ENCODE data around the gene PPP2R3A. TPM values are rescaled to one million over a fixed set of nuclear protein-coding genes. Genes with fewer than 3 reads are reported as not detected.
"Not testable (repeated sequence)": the region's sequence is repeated elsewhere in the genome, so short reads cannot be mapped to it uniquely, and the experiment has no call there.

PPP2R3A gene
- total and polyA plus RNA-seq, 2 donors = 0.80 to 1.1 TPM

DNA sequence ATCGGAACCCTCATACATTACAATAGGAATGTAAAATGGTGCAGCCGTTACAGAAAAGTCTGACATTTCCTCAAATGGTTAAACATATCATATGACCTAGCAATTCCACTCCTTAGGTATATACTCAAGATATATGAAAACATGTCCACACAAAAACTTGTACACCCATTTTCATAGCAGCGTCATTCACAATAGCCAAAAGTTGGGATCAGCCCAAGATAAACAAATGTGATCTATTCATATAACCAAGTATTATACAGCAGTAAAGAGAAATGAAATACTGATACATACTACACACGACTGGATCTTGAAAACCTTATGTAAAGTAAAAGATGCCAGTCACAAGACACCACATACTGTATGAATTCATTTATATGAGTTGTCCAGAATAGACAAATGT, 128.2 kb downstream of the PPP2R3A start:
- no peak for DNase-seq (ENCODE audit: low read depth in 6 of 9, low spot score in 9 of 9)
- no peak overlapping the region for H3K27ac ChIP-seq (ENCODE audit: low read depth in 1 of 2, low read length in 1 of 2)
- no peaks in the 10 kb centered on the region for H3K27me3 ChIP-seq (ENCODE audit: control insufficient read depth in 2 of 2, insufficient read depth in 1 of 2, low read length in 1 of 2)
- H3K4me1 ChIP-seq (ENCODE audit: control insufficient read depth in 2 of 2, insufficient read depth in 2 of 2, low read length in 2 of 2) = no peaks in the 10 kb centered on the region
- 89% methylated on average over 4 of the region's 4 CpGs for WGBS
- no peaks in the 10 kb centered on the region for H3K36me3 ChIP-seq (ENCODE audit: control insufficient read depth in 2 of 2, insufficient read depth in 2 of 2, low read length in 1 of 2)
- no peak overlapping the region for H3K4me3 ChIP-seq (ENCODE audit: low read length in 2 of 2)
- no peaks in the 10 kb centered on the region for H3K9me3 ChIP-seq (ENCODE audit: control insufficient read depth in 2 of 2, insufficient read depth in 1 of 2, low read length in 1 of 2)

DNA sequence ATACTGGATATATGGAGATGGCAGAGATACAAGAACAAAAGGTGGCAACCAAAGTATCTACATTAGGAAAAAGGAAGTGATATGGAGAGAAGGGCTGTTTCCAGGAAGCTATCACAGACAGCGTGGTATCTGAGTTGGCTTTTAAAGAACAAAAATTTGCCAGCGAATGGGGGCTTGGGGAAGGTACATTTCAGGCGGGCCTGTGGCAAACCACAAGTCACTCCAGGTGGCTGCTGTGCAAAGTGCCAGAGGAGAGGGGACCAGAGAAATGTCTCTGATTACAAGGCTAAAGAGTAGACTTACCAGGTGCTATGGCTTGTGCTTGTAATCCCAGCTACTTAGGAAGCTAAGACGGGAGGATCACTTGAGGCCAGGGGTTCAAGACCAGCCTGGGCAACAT, 139.5 kb downstream of the PPP2R3A start:
- H3K4me3 ChIP-seq (ENCODE audit: low read length in 2 of 2) = no peak overlapping the region
- no peaks in the 10 kb centered on the region for H3K27me3 ChIP-seq (ENCODE audit: control insufficient read depth in 2 of 2, insufficient read depth in 1 of 2, low read length in 1 of 2)
- DNase-seq (ENCODE audit: low read depth in 6 of 9, low spot score in 9 of 9) = peak; percentile 30 to 87 (median 62)
- no peaks in the 10 kb centered on the region for H3K9me3 ChIP-seq (ENCODE audit: control insufficient read depth in 2 of 2, insufficient read depth in 1 of 2, low read length in 1 of 2)
- 12% methylated on average over 4 of the region's 4 CpGs for WGBS
- no peaks in the 10 kb centered on the region for H3K36me3 ChIP-seq (ENCODE audit: control insufficient read depth in 2 of 2, insufficient read depth in 2 of 2, low read length in 1 of 2)
- H3K4me1 ChIP-seq (ENCODE audit: control insufficient read depth in 2 of 2, insufficient read depth in 2 of 2, low read length in 2 of 2) = peaks cover 0 to 14% of the 10 kb centered on the region in 2 donors
- H3K27ac ChIP-seq (ENCODE audit: low read depth in 1 of 2, low read length in 1 of 2) = peak overlapping the region in 1 of 2 donors; percentile 33

DNA sequence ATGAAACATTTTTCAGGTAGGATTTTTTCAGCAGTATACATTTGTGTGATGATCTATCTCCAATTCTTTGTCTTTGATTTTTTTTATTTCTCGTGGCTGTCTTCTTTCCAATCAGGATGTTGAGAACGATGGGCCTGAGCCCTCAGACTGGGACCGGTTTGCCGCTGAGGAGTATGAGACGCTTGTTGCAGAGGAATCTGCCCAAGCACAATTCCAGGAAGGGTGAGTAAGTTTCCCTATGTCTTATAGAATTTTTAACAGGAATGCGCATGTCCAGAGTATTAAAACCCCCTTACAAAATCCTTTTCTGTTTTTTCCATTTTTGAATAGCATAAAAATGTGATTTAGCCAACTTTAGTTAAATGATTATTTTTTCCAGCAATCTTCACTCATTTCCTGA, 140.6 kb downstream of the PPP2R3A start:
- DNase-seq (ENCODE audit: low read depth in 6 of 9, low spot score in 9 of 9) = no peak
- Histone ChIP-seq H3K4me1 (ENCODE audit: control insufficient read depth in 2 of 2, insufficient read depth in 2 of 2, low read length in 2 of 2) (peaks cover 0 to 17% of the 10 kb centered on the region in 2 donors), H3K9me3 (ENCODE audit: control insufficient read depth in 2 of 2, insufficient read depth in 1 of 2, low read length in 1 of 2) (no peaks in the 10 kb centered on the region), H3K27me3 (ENCODE audit: control insufficient read depth in 2 of 2, insufficient read depth in 1 of 2, low read length in 1 of 2) (no peaks in the 10 kb centered on the region), H3K27ac (ENCODE audit: low read depth in 1 of 2, low read length in 1 of 2) (no peak overlapping the region), H3K4me3 (ENCODE audit: low read length in 2 of 2) (no peak overlapping the region), H3K36me3 (ENCODE audit: control insufficient read depth in 2 of 2, insufficient read depth in 2 of 2, low read length in 1 of 2) (no peaks in the 10 kb centered on the region)
- WGBS = 97% methylated on average over 6 of the region's 6 CpGs

- H3K36me3 ChIP-seq (ENCODE audit: control insufficient read depth in 2 of 2, insufficient read depth in 2 of 2, low read length in 1 of 2) = no peaks in the 10 kb centered on the region
- WGBS = 12% methylated on average over 1 of the region's 1 CpG
- H3K9me3 ChIP-seq (ENCODE audit: control insufficient read depth in 2 of 2, insufficient read depth in 1 of 2, low read length in 1 of 2) = peaks cover 0 to 4% of the 10 kb centered on the region in 2 donors
- DNase-seq (ENCODE audit: low read depth in 6 of 9, low spot score in 9 of 9) = peak in 1 of 9 donors; percentile 42
- H3K4me3 ChIP-seq (ENCODE audit: low read length in 2 of 2) = no peak overlapping the region
- no peak overlapping the region for H3K27ac ChIP-seq (ENCODE audit: low read depth in 1 of 2, low read length in 1 of 2)
- H3K4me1 ChIP-seq (ENCODE audit: control insufficient read depth in 2 of 2, insufficient read depth in 2 of 2, low read length in 2 of 2) = peaks cover 0 to 22% of the 10 kb centered on the region in 2 donors
- no peaks in the 10 kb centered on the region for H3K27me3 ChIP-seq (ENCODE audit: control insufficient read depth in 2 of 2, insufficient read depth in 1 of 2, low read length in 1 of 2)
Measured at GRCh38 chr3:136109499-136109898, 144.0 kb downstream of the PPP2R3A start.

DNA sequence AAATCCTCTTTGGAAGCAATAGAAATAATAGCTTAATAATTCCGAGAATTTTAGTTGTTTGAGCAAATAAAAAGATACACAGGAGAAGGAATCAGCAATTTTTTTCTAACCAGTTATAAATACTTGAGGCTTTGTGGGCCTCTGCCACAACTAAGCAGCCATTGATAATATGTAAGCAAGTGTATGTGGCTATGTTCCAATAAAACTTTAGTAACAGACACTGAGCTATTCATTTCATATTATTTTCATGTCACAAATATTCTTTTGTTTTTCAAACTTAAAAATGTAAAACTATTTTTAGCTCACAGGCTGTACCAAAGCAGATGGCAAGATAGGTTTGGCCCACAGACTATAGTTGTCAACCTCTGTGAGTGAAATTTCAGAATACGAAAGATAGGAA, 145.0 kb downstream of the PPP2R3A start:
- 87% methylated on average over 2 of the region's 2 CpGs for WGBS
- Histone ChIP-seq H3K4me1 (ENCODE audit: control insufficient read depth in 2 of 2, insufficient read depth in 2 of 2, low read length in 2 of 2) (peaks cover 0 to 19% of the 10 kb centered on the region in 2 donors), H3K27ac (ENCODE audit: low read depth in 1 of 2, low read length in 1 of 2) (no peak overlapping the region), H3K36me3 (ENCODE audit: control insufficient read depth in 2 of 2, insufficient read depth in 2 of 2, low read length in 1 of 2) (no peaks in the 10 kb centered on the region), H3K4me3 (ENCODE audit: low read length in 2 of 2) (no peak overlapping the region), H3K27me3 (ENCODE audit: control insufficient read depth in 2 of 2, insufficient read depth in 1 of 2, low read length in 1 of 2) (no peaks in the 10 kb centered on the region), H3K9me3 (ENCODE audit: control insufficient read depth in 2 of 2, insufficient read depth in 1 of 2, low read length in 1 of 2) (peaks cover 0 to 4% of the 10 kb centered on the region in 2 donors)
- no peak for DNase-seq (ENCODE audit: low read depth in 6 of 9, low spot score in 9 of 9)

GRCh38 chr3:136114421-136114820, 148.9 kb downstream of the PPP2R3A start:
- H3K27me3 ChIP-seq (ENCODE audit: control insufficient read depth in 2 of 2, insufficient read depth in 1 of 2, low read length in 1 of 2) = no peaks in the 10 kb centered on the region
- WGBS = 73% methylated on average over 2 of the region's 2 CpGs
- no peaks in the 10 kb centered on the region for H3K36me3 ChIP-seq (ENCODE audit: control insufficient read depth in 2 of 2, insufficient read depth in 2 of 2, low read length in 1 of 2)
- no peak overlapping the region for H3K27ac ChIP-seq (ENCODE audit: low read depth in 1 of 2, low read length in 1 of 2)
- DNase-seq (ENCODE audit: low read depth in 6 of 9, low spot score in 9 of 9) = no peak
- H3K4me3 ChIP-seq (ENCODE audit: low read length in 2 of 2) = no peak overlapping the region
- H3K9me3 ChIP-seq (ENCODE audit: control insufficient read depth in 2 of 2, insufficient read depth in 1 of 2, low read length in 1 of 2) = peaks cover 0 to 4% of the 10 kb centered on the region in 2 donors
- peaks cover 0 to 16% of the 10 kb centered on the region in 2 donors for H3K4me1 ChIP-seq (ENCODE audit: control insufficient read depth in 2 of 2, insufficient read depth in 2 of 2, low read length in 2 of 2)

DNA sequence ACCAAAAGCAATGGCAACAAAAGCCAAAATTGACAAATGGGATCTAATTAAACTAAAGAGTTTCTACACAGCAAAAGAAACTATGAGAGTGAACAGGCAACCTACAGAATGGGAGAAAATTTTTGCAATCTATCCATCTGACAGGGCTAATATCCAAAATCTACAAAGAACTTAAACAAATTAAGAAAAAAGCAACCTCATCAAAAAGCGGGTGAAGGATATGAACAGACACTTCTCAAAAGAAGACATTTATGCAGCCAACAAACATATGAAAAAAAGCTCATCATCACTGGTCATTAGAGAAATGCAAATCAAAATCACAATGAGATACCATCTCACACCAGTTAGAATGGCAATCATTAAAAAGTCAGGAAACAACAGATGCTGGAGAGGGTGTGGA, 153.8 kb downstream of the PPP2R3A start:
- not testable (repeated sequence) for H3K27ac ChIP-seq (ENCODE audit: low read depth in 1 of 2, low read length in 1 of 2); H3K36me3 ChIP-seq (ENCODE audit: control insufficient read depth in 2 of 2, insufficient read depth in 2 of 2, low read length in 1 of 2); H3K4me1 ChIP-seq (ENCODE audit: control insufficient read depth in 2 of 2, insufficient read depth in 2 of 2, low read length in 2 of 2); H3K27me3 ChIP-seq (ENCODE audit: control insufficient read depth in 2 of 2, insufficient read depth in 1 of 2, low read length in 1 of 2); DNase-seq (ENCODE audit: low read depth in 6 of 9, low spot score in 9 of 9); H3K9me3 ChIP-seq (ENCODE audit: control insufficient read depth in 2 of 2, insufficient read depth in 1 of 2, low read length in 1 of 2); H3K4me3 ChIP-seq (ENCODE audit: low read length in 2 of 2)
- WGBS = 97% methylated on average over 1 of the region's 1 CpG

- H3K4me3 ChIP-seq (ENCODE audit: low read length in 2 of 2); H3K9me3 ChIP-seq (ENCODE audit: control insufficient read depth in 2 of 2, insufficient read depth in 1 of 2, low read length in 1 of 2); H3K27me3 ChIP-seq (ENCODE audit: control insufficient read depth in 2 of 2, insufficient read depth in 1 of 2, low read length in 1 of 2); H3K36me3 ChIP-seq (ENCODE audit: control insufficient read depth in 2 of 2, insufficient read depth in 2 of 2, low read length in 1 of 2); H3K4me1 ChIP-seq (ENCODE audit: control insufficient read depth in 2 of 2, insufficient read depth in 2 of 2, low read length in 2 of 2); DNase-seq (ENCODE audit: low read depth in 6 of 9, low spot score in 9 of 9); H3K27ac ChIP-seq (ENCODE audit: low read depth in 1 of 2, low read length in 1 of 2): not testable (repeated sequence)
- 97% methylated on average over 5 of the region's 5 CpGs for WGBS
Measured at GRCh38 chr3:136119783-136120182, 154.3 kb downstream of the PPP2R3A start.

- H3K4me3 ChIP-seq (ENCODE audit: low read length in 2 of 2) = no peak overlapping the region
- H3K36me3 ChIP-seq (ENCODE audit: control insufficient read depth in 2 of 2, insufficient read depth in 2 of 2, low read length in 1 of 2) = no peaks in the 10 kb centered on the region
- no peak overlapping the region for H3K27ac ChIP-seq (ENCODE audit: low read depth in 1 of 2, low read length in 1 of 2)
- 97% methylated on average over 8 of the region's 8 CpGs for WGBS
- H3K4me1 ChIP-seq (ENCODE audit: control insufficient read depth in 2 of 2, insufficient read depth in 2 of 2, low read length in 2 of 2) = no peaks in the 10 kb centered on the region
- no peaks in the 10 kb centered on the region for H3K27me3 ChIP-seq (ENCODE audit: control insufficient read depth in 2 of 2, insufficient read depth in 1 of 2, low read length in 1 of 2)
- H3K9me3 ChIP-seq (ENCODE audit: control insufficient read depth in 2 of 2, insufficient read depth in 1 of 2, low read length in 1 of 2) = no peaks in the 10 kb centered on the region
- DNase-seq (ENCODE audit: low read depth in 6 of 9, low spot score in 9 of 9) = no peak
Measured at GRCh38 chr3:136120373-136121348, 155.1 kb downstream of the PPP2R3A start.
